Bronchial epithelial cell (primary cell): Measurements from ENCODE around the gene ZNF10. TPM values are rescaled to one million over a fixed set of nuclear protein-coding genes. Genes with fewer than 3 reads are reported as not detected.

ENCODE experiments used
- DNase-seq: peaks from one replicate; pipeline ENCODE4 v3.0.0-alpha.2; 2010; ENCODE audit warnings: low read depth
- FAIRE-seq: peaks from 2 replicates; lab custom pipeline; 2011; peaks lifted over from hg19 to GRCh38; lab: Jason Lieb, UNC
- H3K27me3 ChIP-seq: 2 replicates; pipeline ENCODE4 v1.5.1; 2011; ENCODE audit warnings: low read length; ENCODE audit not compliant: control insufficient read depth, insufficient read depth
- H3K36me3 ChIP-seq: 2 replicates; pipeline ENCODE4 v1.5.1; 2011; ENCODE audit warnings: low read length; ENCODE audit not compliant: control insufficient read depth, insufficient read depth
- H3K4me3 ChIP-seq: 2 replicates; pipeline ENCODE4 v1.5.1; 2011; ENCODE audit warnings: mild to moderate bottlenecking, low read depth, low read length, control low read depth
- total RNA-seq: library from RNA; depleted of rRNA; stranded (reverse); fragments of >200 nt; gene quantifications from 2 replicates; pipeline ENCODE4 v1.2.1, GENCODE V29; 2014
- TF ChIP-seq, protein P1 (sequence below): IDR thresholded peaks from 2 replicates; pipeline ENCODE4 v1.5.1; 2011; ENCODE audit warnings: mild to moderate bottlenecking, moderate library complexity, low read length, control low read depth, inconsistent platforms; ENCODE audit not compliant: insufficient read depth, severe bottlenecking

The ZNF10 gene
- total RNA-seq, 1 donor from 2014 or later = 2.9 TPM

GRCh38 chr12:133201888-133202287, 71.5 kb downstream of the ZNF10 start:
- FAIRE-seq (no peak), DNase-seq (no peak)
- H3K4me3 ChIP-seq = no peak overlapping the region
- H3K36me3 ChIP-seq = peaks cover 3% of the 10 kb centered on the region
- TF ChIP-seq, protein P1, sequence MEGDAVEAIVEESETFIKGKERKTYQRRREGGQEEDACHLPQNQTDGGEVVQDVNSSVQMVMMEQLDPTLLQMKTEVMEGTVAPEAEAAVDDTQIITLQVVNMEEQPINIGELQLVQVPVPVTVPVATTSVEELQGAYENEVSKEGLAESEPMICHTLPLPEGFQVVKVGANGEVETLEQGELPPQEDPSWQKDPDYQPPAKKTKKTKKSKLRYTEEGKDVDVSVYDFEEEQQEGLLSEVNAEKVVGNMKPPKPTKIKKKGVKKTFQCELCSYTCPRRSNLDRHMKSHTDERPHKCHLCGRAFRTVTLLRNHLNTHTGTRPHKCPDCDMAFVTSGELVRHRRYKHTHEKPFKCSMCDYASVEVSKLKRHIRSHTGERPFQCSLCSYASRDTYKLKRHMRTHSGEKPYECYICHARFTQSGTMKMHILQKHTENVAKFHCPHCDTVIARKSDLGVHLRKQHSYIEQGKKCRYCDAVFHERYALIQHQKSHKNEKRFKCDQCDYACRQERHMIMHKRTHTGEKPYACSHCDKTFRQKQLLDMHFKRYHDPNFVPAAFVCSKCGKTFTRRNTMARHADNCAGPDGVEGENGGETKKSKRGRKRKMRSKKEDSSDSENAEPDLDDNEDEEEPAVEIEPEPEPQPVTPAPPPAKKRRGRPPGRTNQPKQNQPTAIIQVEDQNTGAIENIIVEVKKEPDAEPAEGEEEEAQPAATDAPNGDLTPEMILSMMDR = no peak
- H3K27me3 ChIP-seq = no peaks in the 10 kb centered on the region

DNA sequence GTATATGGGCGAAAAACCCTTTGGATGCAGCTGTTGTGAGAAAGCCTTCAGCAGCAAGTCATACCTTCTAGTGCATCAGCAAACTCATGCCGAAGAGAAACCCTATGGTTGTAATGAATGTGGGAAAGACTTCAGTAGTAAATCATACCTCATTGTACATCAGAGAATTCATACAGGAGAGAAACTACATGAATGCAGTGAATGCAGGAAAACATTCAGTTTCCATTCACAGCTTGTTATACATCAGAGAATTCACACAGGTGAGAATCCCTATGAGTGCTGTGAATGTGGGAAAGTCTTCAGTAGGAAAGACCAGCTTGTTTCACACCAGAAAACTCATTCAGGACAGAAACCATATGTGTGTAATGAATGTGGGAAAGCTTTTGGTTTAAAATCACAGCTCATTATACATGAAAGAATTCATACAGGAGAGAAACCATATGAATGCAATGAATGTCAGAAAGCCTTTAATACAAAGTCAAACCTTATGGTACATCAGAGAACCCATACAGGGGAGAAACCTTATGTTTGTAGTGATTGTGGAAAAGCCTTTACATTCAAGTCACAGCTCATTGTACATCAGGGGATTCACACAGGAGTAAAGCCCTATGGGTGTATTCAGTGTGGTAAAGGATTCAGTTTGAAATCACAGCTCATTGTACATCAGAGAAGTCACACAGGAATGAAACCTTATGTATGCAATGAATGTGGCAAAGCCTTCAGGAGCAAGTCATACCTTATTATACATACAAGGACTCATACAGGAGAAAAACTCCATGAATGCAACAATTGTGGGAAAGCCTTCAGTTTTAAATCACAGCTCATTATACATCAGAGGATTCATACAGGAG, 72.3 kb downstream of the ZNF10 start:
- peaks cover 3% of the 10 kb centered on the region for H3K36me3 ChIP-seq
- TF ChIP-seq, protein P1 = no peak
- H3K27me3 ChIP-seq = no peaks in the 10 kb centered on the region
- no peak overlapping the region for H3K4me3 ChIP-seq
- FAIRE-seq (no peak), DNase-seq (no peak)

DNA sequence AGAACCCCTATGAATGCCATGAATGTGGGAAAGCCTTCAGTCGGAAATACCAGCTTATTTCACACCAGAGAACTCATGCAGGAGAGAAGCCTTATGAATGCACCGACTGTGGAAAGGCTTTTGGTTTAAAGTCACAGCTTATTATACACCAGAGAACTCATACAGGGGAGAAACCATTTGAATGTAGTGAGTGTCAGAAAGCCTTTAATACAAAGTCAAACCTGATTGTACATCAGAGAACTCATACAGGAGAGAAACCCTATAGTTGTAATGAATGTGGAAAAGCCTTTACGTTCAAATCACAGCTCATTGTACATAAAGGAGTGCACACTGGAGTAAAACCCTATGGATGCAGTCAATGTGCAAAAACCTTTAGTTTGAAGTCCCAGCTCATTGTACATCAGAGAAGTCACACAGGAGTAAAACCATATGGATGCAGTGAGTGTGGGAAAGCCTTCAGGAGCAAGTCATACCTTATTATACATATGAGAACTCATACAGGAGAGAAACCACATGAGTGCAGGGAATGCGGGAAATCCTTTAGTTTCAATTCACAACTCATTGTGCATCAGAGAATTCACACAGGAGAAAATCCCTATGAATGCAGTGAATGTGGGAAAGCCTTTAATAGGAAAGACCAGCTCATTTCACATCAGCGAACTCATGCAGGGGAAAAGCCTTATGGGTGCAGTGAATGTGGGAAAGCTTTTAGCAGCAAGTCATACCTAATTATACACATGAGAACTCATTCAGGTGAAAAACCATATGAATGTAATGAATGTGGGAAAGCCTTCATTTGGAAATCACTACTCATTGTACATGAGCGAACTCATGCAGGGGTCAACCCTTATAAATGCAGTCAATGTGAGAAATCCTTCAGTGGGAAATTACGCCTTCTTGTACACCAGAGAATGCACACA, 73.2 kb downstream of the ZNF10 start:
- DNase-seq (no peak), FAIRE-seq (no peak)
- Histone ChIP-seq H3K4me3 (no peak overlapping the region), H3K36me3 (peaks cover 3% of the 10 kb centered on the region), H3K27me3 (no peaks in the 10 kb centered on the region)
- TF ChIP-seq, protein P1 = no peak

DNA sequence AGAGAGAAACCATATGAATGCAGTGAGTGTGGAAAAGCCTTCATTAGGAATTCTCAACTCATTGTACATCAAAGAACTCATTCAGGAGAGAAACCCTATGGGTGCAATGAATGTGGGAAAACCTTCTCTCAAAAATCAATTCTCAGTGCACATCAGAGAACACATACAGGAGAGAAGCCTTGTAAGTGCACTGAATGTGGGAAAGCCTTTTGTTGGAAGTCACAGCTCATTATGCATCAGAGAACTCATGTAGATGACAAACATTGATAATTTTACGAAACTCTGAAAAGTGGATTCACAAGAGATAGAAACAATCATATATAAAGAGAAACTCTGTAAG, 73.8 kb downstream of the ZNF10 start:
- H3K27me3 ChIP-seq = no peaks in the 10 kb centered on the region
- TF ChIP-seq, protein P1 = no peak
- FAIRE-seq (no peak), DNase-seq (no peak)
- no peak overlapping the region for H3K4me3 ChIP-seq
- H3K36me3 ChIP-seq = peaks cover 3% of the 10 kb centered on the region

DNA sequence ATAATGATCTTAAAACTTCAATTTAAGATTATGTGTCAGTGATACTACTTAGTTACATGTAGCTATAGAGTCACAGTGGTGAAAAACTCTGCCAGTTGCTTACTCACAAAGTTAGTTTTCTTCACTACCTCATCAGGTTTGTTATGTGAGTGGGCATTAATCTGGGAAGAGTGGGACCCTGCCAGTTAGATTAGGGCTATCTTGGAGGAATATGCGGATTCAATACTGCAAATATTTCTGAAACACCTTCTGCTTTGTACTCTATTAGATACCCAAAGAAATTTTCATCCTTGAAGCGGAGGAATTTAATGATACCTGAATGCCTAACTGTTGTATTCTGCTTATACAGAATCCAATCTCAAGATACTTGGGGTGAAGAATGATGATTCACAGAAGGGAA, 76.0 kb downstream of the ZNF10 start:
- DNase-seq = no peak
- TF ChIP-seq, protein P1 = no peak
- no peak for FAIRE-seq
- Histone ChIP-seq H3K36me3 (peaks cover 3% of the 10 kb centered on the region), H3K4me3 (no peak overlapping the region), H3K27me3 (no peaks in the 10 kb centered on the region)

Other genes starting within 250 kb of the ZNF10 start
- 33.4 and 43.4 TPM in 2 replicates for gene CHFR, start 243.0 kb upstream of the ZNF10 start, total RNA-seq
- gene ZNF605, start 174.3 kb upstream of the ZNF10 start, total RNA-seq = 6.3 and 9.6 TPM in 2 replicates
- 13.4 and 14.1 TPM in 2 replicates for gene ZNF26, start 144.3 kb upstream of the ZNF10 start, total RNA-seq
- 22.4 TPM in 2 replicates for gene ZNF84, start 93.1 kb upstream of the ZNF10 start, total RNA-seq
- gene ZNF140, start 49.7 kb upstream of the ZNF10 start, total RNA-seq = 19.2 and 37.3 TPM in 2 replicates
- gene ZNF891, start 353 bp upstream of the ZNF10 start, total RNA-seq = 0.53 and 0.77 TPM in 2 replicates
- 15.8 and 20.7 TPM in 2 replicates for gene ZNF268, start 50.9 kb downstream of the ZNF10 start, total RNA-seq
- not detected in 2 replicates for gene ANHX, start 105.2 kb downstream of the ZNF10 start, total RNA-seq